Measurements from ENCODE around the gene HTRA3.

DNA sequence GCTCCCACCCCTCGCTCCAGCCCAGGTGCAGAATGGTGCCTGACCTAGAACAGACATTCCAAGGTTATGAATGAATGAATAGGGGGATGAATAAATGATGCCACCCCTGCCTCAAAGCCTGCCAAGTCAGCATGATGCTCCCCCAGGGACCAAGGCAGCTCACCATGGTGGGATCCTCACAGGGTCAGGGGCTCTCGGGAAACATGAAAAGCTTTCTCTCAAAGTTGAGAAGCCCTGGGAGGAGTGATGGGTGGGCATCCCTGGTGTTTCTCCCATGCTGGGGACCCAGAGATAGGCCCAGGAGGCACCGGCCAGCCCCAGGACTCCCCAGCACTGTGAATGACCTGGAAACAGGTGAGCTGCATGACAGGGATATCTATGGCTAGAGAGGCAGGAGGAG is 58.9 kb downstream of the HTRA3 start:
- TF ChIP-seq POLR2AphosphoS5 (IDR thresholded peaks at IDR 0.05; ENCODE audit: borderline replicate concordance, low read depth, low read length) (no peak), EZH2 (IDR thresholded peaks at IDR 0.05) (no peak), FOXP2 (optimal IDR thresholded peaks at IDR 0.05; ENCODE audit: control extremely low read depth, extremely low read length, insufficient read depth) (no peak)
